BJ (cell line): Measurements from ENCODE around the gene HMG20B. TPM values are rescaled to one million over a fixed set of nuclear protein-coding genes. Genes with fewer than 3 reads are reported as not detected.
A peak's percentile ranks its signal among the peaks of the same experiment; 100 is the strongest.
"Not testable (repeated sequence)": the region's sequence is repeated elsewhere in the genome, so short reads cannot be mapped to it uniquely, and the experiment has no call there.

Source experiments
- CTCF ChIA-PET: fragments of 350-600 bp; formaldehyde crosslinking; extraction: SDS; loops from one replicate; lab custom pipeline; 2021; ENCODE audit warnings: antibody characterized with exemption, inconsistent platforms; lab: Yijun Ruan, JAX
- POLR2A ChIA-PET: fragments of 300-600 bp; sonication (Branson Sonifier 250); formaldehyde crosslinking; extraction: SDS; loops from one replicate; lab custom pipeline; 2021; ENCODE audit warnings: antibody characterized with exemption; lab: Charles Lee
- DNase-seq: peaks from one replicate; pipeline ENCODE4 v3.0.0-alpha.2; 2011; ENCODE audit warnings: low read depth
- H3K27me3 ChIP-seq: 2 replicates; pipeline ENCODE4 v1.6.0; 2011; ENCODE audit warnings: low read length; ENCODE audit not compliant: control insufficient read depth, insufficient read depth
- H3K36me3 ChIP-seq: 2 replicates; pipeline ENCODE4 v1.5.1; 2011; ENCODE audit warnings: low read length; ENCODE audit not compliant: control insufficient read depth, insufficient read depth
- H3K4me3 ChIP-seq: 2 replicates; pipeline ENCODE4 v1.5.1; 2011; ENCODE audit warnings: low read depth, mild to moderate bottlenecking, control low read depth, low read length
- CTCF ChIP-seq: IDR thresholded peaks from 2 replicates; pipeline ENCODE4 v1.5.1; 2011; ENCODE audit warnings: low read depth, mild to moderate bottlenecking, control low read depth, inconsistent platforms, low read length, moderate library complexity; ENCODE audit not compliant: insufficient read depth
- polyA plus RNA-seq: library from polyadenylated mRNA; depleted of rRNA; stranded (reverse); fragments of >200 nt; gene quantifications from 2 replicates; pipeline ENCODE4 v1.2.3, GENCODE V29; 2011

The HMG20B gene
- polyA plus RNA-seq, 1 experiment = 54.2 TPM

DNA sequence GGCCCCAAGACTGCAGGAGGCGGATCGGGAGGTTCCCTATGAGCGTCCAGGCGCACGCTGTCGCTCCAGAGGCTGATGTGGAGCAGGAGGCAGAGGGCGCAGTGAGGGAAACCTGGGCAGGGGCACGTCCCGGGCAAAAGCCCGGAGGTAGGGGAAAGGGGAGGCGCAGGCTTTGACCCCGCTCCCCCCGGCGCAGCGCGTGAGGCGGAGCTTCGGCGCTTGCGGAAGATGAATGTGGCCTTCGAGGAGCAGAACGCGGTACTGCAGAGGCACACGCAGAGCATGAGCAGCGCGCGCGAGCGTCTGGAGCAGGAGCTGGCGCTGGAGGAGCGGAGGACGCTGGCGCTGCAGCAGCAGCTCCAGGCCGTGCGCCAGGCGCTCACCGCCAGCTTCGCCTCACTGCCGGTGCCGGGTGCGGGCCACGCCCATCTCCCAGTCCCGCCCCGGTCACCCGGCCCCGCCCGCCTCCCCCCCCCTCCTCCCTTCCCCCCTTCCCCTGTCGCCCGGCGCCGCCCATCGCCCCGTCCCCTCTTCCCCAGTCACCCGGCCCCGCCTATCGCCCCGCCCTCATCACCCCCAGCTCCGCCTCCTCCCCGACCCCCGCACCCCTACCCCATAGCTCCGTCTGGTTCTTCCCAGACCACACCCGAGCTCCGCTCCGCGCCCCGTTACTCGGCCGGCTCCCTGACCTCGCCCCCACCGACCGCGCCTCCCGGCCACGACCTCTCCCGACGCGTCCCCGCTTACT, 4.1 kb downstream of the HMG20B start:
- Histone ChIP-seq H3K4me3 (peak overlapping the region; percentile 27), H3K27me3 (no peaks in the 10 kb centered on the region), H3K36me3 (peaks cover 5% of the 10 kb centered on the region)
- ChIA-PET CTCF (interaction anchor here (0.7 to 1.1 kb wide), 3 partner anchors 14 to 31 kb away, joined by 3 read pairs; no protein-coding TSS in a partner anchor), POLR2A (interaction anchor here (0.5 kb wide), 1 partner anchor 123 kb away, joined by 3 read pairs; the partner anchor contains the start of gene PIP5K1C)
- DNase-seq = no peak
- no peak for TF ChIP-seq CTCF

DNA sequence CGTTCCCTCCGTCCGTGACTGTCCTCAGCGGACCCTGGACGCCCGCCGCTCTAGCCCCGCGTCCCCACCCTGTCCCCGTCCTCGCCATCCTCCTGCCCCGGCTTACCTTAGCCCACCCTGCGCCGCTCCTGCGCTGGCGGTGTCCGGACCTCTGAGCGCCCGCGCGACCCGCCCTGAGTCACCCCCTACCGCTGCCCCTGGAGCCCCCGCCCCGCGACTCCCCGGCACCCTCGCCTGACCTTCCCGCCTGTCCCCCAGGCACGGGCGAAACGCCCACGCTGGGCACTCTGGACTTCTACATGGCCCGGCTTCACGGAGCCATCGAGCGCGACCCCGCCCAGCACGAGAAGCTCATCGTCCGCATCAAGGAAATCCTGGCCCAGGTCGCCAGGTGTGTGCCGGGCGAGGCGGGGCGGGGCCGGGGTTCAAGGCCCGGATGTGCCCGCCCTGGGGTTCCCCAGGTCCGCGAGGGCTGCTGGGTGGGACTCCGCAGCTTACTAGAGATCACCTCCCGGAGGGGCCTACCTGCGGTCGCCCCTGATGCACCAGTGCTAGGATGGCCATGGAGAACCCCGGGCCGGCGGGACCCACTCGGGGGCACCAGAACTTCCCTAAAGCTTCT, 5.1 kb downstream of the HMG20B start:
- TF ChIP-seq CTCF = no peak
- POLR2A ChIA-PET = no interaction called here
- CTCF ChIA-PET = interaction anchor here (0.7 kb wide), 1 partner anchor 31 kb away, joined by 3 read pairs; no protein-coding TSS in a partner anchor

GRCh38 chr19:3578390-3578789, 5.6 kb downstream of the HMG20B start:
- POLR2A ChIA-PET = no interaction called here
- H3K27me3 ChIP-seq = no peaks in the 10 kb centered on the region
- CTCF ChIA-PET = interaction anchor here (0.6 to 0.7 kb wide), 2 partner anchors 20 to 32 kb away, joined by 3 to 4 read pairs; no protein-coding TSS in a partner anchor
- no peak overlapping the region for H3K4me3 ChIP-seq
- peaks cover 5% of the 10 kb centered on the region for H3K36me3 ChIP-seq
- no peak for TF ChIP-seq CTCF
- DNase-seq = no peak

More for the DNA sequence above, 5.1 kb downstream of the HMG20B start:
- peaks cover 5% of the 10 kb centered on the region for H3K36me3 ChIP-seq
- no peak overlapping the region for H3K4me3 ChIP-seq
- no peak for DNase-seq
- H3K27me3 ChIP-seq = no peaks in the 10 kb centered on the region

GRCh38 chr19:3580156-3580934, 7.6 kb downstream of the HMG20B start:
- Histone ChIP-seq H3K36me3 (peaks cover 2% of the 10 kb centered on the region), H3K27me3 (no peaks in the 10 kb centered on the region), H3K4me3 (no peak overlapping the region)
- TF ChIP-seq CTCF = no peak
- peak; percentile 76 for DNase-seq
- CTCF ChIA-PET = interaction anchor here (1.5 kb wide), 1 partner anchor 120 kb away, joined by 4 read pairs; the partner anchor contains the start of gene PIP5K1C
- POLR2A ChIA-PET = no interaction called here

DNA sequence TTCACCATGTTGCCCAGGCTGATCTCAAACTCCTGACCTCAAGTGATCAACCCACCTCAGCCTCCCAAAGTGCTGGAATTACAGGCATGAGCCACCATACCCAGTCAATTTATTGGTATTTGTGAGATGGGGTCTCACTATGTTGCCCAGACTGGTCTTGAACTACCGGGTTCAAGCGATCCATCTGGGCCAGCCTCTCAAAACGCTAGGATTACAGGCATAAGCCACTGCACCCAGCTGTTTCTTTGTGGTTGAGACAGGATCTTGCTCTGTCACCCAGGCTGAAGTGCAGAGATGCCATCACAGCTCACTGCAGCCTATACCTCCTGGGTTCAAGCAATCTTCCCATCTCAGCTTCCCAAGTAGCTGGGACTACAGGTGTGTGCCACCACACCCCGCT, 9.0 kb downstream of the HMG20B start:
- H3K4me3 ChIP-seq, DNase-seq, H3K36me3 ChIP-seq, POLR2A ChIA-PET, H3K27me3 ChIP-seq: not testable (repeated sequence)
- CTCF ChIA-PET = interaction anchor here (0.7 to 1.5 kb wide), 3 partner anchors 15 to 119 kb away, joined by 3 to 4 read pairs (median 4); partner anchors contain the start of gene PIP5K1C

- H3K4me3 ChIP-seq, POLR2A ChIA-PET, H3K36me3 ChIP-seq, H3K27me3 ChIP-seq, DNase-seq: not testable (repeated sequence)
- CTCF ChIA-PET = interaction anchor here (0.7 to 0.8 kb wide), 2 partner anchors 39 to 311 kb away, joined by 3 read pairs; no protein-coding TSS in a partner anchor
Observed at GRCh38 chr19:3584036-3584802, 11.5 kb downstream of the HMG20B start.
